H9 (cell line): ENCODE data around the gene HCN4. TPM values are rescaled to one million over a fixed set of nuclear protein-coding genes. Genes with fewer than 3 reads are reported as not detected.

Source experiments
- DNase-seq: peaks from one replicate; pipeline ENCODE4 v3.0.0-alpha.2; 2017
- H2AFZ ChIP-seq: one replicate; pipeline ENCODE4 v1.6.1; 2013; ENCODE audit warnings: mild to moderate bottlenecking, low read length, control low read depth, moderate library complexity
- H2AK5ac ChIP-seq: 2 replicates; pipeline ENCODE4 v1.6.1; 2013; ENCODE audit warnings: low read length, control low read depth, mixed read lengths; ENCODE audit not compliant: insufficient read length
- H2BK120ac ChIP-seq: one replicate; pipeline ENCODE4 v1.6.1; 2013; ENCODE audit warnings: low read depth, mild to moderate bottlenecking, low read length, control low read depth, inconsistent platforms; ENCODE audit not compliant: poor library complexity, severe bottlenecking
- H2BK12ac ChIP-seq: 2 replicates; pipeline ENCODE4 v1.6.1; 2013; ENCODE audit warnings: low read length, control low read depth, mixed read lengths, low read depth; ENCODE audit not compliant: insufficient read length
- H2BK15ac ChIP-seq: 2 replicates; pipeline ENCODE4 v1.6.1; 2013; ENCODE audit warnings: low read depth, low read length, control low read depth
- H2BK20ac ChIP-seq: one replicate; pipeline ENCODE4 v1.6.1; 2013; ENCODE audit warnings: low read depth, mild to moderate bottlenecking, low read length, control low read depth, inconsistent platforms; ENCODE audit not compliant: poor library complexity, severe bottlenecking
- H2BK5ac ChIP-seq: 2 replicates; pipeline ENCODE4 v1.6.1; 2013; ENCODE audit warnings: low read length, control low read depth, mixed read lengths; ENCODE audit not compliant: insufficient read length
- H3K14ac ChIP-seq: 2 replicates; pipeline ENCODE4 v1.6.1; 2013; ENCODE audit warnings: low read length, control low read depth; ENCODE audit not compliant: insufficient read depth
- H3K18ac ChIP-seq: 2 replicates; pipeline ENCODE4 v1.6.1; 2013; ENCODE audit warnings: low read depth, mild to moderate bottlenecking, mixed read lengths, low read length, control low read depth; ENCODE audit not compliant: insufficient read length
- H3K23ac ChIP-seq: 2 replicates; pipeline ENCODE4 v1.6.1; 2013; ENCODE audit warnings: low read length, control low read depth, mixed read lengths, low read depth; ENCODE audit not compliant: insufficient read length
- H3K23me2 ChIP-seq: 2 replicates; pipeline ENCODE4 v1.6.1; 2013; ENCODE audit warnings: low read depth, mild to moderate bottlenecking, mixed read lengths, low read length, control low read depth; ENCODE audit not compliant: insufficient read length, poor library complexity, severe bottlenecking
- H3K27ac ChIP-seq: 2 replicates; pipeline ENCODE4 v1.5.1; 2013; ENCODE audit warnings: low read length, control low read depth, mixed read lengths, low read depth; ENCODE audit not compliant: insufficient read length
- H3K27me3 ChIP-seq: 2 replicates; pipeline ENCODE4 v1.6.1; 2013; ENCODE audit warnings: low read length, control low read depth, inconsistent platforms; ENCODE audit not compliant: insufficient read depth
- H3K4ac ChIP-seq: 2 replicates; pipeline ENCODE4 v1.6.1; 2013; ENCODE audit warnings: low read depth, mild to moderate bottlenecking, control low read depth, inconsistent platforms, low read length, moderate library complexity
- H3K4me1 ChIP-seq: 2 replicates; pipeline ENCODE4 v1.6.1; 2013; ENCODE audit warnings: low read length, control low read depth, inconsistent platforms; ENCODE audit not compliant: insufficient read depth
- H3K4me2 ChIP-seq: 2 replicates; pipeline ENCODE4 v1.6.1; 2013; ENCODE audit warnings: low read length, control low read depth, mixed read lengths; ENCODE audit not compliant: insufficient read length, insufficient read depth
- H3K56ac ChIP-seq: 2 replicates; pipeline ENCODE4 v1.6.1; 2013; ENCODE audit warnings: low read depth, mild to moderate bottlenecking, mixed read lengths, low read length, control low read depth; ENCODE audit not compliant: insufficient read length
- H3K79me1 ChIP-seq: 2 replicates; pipeline ENCODE4 v1.6.1; 2013; ENCODE audit warnings: low read depth, mild to moderate bottlenecking, moderate library complexity, low read length, control low read depth, inconsistent platforms; ENCODE audit not compliant: insufficient read depth, poor library complexity, severe bottlenecking
- H3K79me2 ChIP-seq: 2 replicates; pipeline ENCODE4 v1.6.1; 2013; ENCODE audit warnings: low read length, control low read depth, inconsistent platforms; ENCODE audit not compliant: insufficient read depth
- H3K9ac ChIP-seq: 2 replicates; pipeline ENCODE4 v1.6.1; 2013; ENCODE audit warnings: low read length, control low read depth, mixed read lengths; ENCODE audit not compliant: insufficient read length; ENCODE audit errors: extremely low read depth
- H3K9me3 ChIP-seq: one replicate; pipeline ENCODE4 v1.6.1; 2013; ENCODE audit warnings: low read depth, low read length, inconsistent platforms; ENCODE audit not compliant: control insufficient read depth
- H3T11ph ChIP-seq: one replicate; pipeline ENCODE4 v1.6.1; 2013; ENCODE audit warnings: mild to moderate bottlenecking, low read length, control low read depth, inconsistent platforms
- H4K20me1 ChIP-seq: one replicate; pipeline ENCODE4 v1.6.1; 2013; ENCODE audit not compliant: control insufficient read depth, insufficient read length, insufficient read depth
- H4K5ac ChIP-seq: 2 replicates; pipeline ENCODE4 v1.6.1; 2013; ENCODE audit warnings: low read depth, mild to moderate bottlenecking, mixed read lengths, low read length, control low read depth; ENCODE audit not compliant: insufficient read length
- H4K8ac ChIP-seq: replicated peaks from 2 replicates; pipeline ENCODE4 v1.6.1; 2013; ENCODE audit warnings: low read length, control low read depth, mixed read lengths, low read depth; ENCODE audit not compliant: insufficient read length
- H4K91ac ChIP-seq: 2 replicates; pipeline ENCODE4 v1.6.1; 2013; ENCODE audit warnings: low read depth, mild to moderate bottlenecking, moderate library complexity, mixed read lengths, low read length, control low read depth; ENCODE audit not compliant: insufficient read length
- H3K27ac Mint-ChIP-seq, 3 experiments: 2 replicates in 2 of 3; 3 replicates in 1 of 3; pipeline ENCODE4 v1.8.0; 2020 to 2021; ENCODE audit warnings: mixed read lengths in 3 of 3, mild to moderate bottlenecking in 1 of 3, moderate library complexity in 1 of 3
- H3K27me3 Mint-ChIP-seq: 2 replicates; pipeline ENCODE4 v1.8.0; 2021; ENCODE audit warnings: low read depth, mild to moderate bottlenecking, moderate library complexity, mixed read lengths
- H3K36me3 Mint-ChIP-seq, 3 experiments: 2 replicates in 2 of 3; 3 replicates in 1 of 3; pipeline ENCODE4 v1.8.0; 2020 to 2021; ENCODE audit warnings: low read depth in 3 of 3, mixed read lengths in 3 of 3; ENCODE audit not compliant: insufficient read depth in 1 of 3
- H3K4me1 Mint-ChIP-seq, 2 experiments: 2 replicates each; pipeline ENCODE4 v1.8.0; 2020; ENCODE audit warnings: mixed read lengths in 2 of 2
- H3K4me3 Mint-ChIP-seq, 2 experiments: 2 replicates in 1 of 2; 3 replicates in 1 of 2; pipeline ENCODE4 v1.8.0; 2020 to 2021; ENCODE audit warnings: mild to moderate bottlenecking in 2 of 2, mixed read lengths in 2 of 2, moderate library complexity in 1 of 2
- H3K9me3 Mint-ChIP-seq, 2 experiments: 2 replicates in 1 of 2; 3 replicates in 1 of 2; pipeline ENCODE4 v1.8.0; 2020; ENCODE audit warnings: mild to moderate bottlenecking in 2 of 2, mixed read lengths in 2 of 2, moderate library complexity in 1 of 2
- total RNA-seq: library from RNA; stranded (reverse); gene quantifications from 2 replicates; pipeline ENCODE4 v1.2.1, GENCODE V29; 2021
- TF ChIP-seq, protein P1 (sequence below): fragments of 200-600 bp; sonication (generic); conservative IDR thresholded peaks from 3 replicates; pipeline ENCODE4 v1.8.0; 2021; ENCODE audit warnings: antibody characterized with exemption, mild to moderate bottlenecking

The HCN4 gene
- total RNA-seq, 1 experiment from 2014 or later: 10.5 TPM

DNA sequence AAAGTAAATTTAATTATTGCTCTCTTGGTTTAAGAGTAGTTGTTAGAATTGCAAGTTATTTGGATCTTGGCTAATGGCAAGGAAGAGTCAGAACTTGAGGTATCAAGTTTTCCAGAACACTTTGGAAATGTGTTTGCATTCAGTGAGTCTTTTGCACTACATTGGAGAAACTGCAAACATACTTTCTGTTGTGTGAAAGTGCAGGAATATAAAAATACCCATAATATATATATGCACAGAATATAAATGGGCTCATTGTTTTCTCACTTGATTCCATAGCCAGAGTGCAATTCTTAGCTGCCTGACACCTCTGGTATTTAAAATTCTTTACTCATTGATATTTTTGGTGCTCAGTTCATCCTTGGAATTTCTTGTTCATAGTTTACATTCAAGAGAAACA is 92.9 kb downstream of the HCN4 start:
- no peak overlapping the region for H2BK120ac ChIP-seq
- no peak overlapping the region for H2AFZ ChIP-seq
- H3K4me1 ChIP-seq: 0 out of 2 replicates have a peak, but pooled peaks cover 2% of the 10 kb centered on the region
- TF ChIP-seq, protein P1, sequence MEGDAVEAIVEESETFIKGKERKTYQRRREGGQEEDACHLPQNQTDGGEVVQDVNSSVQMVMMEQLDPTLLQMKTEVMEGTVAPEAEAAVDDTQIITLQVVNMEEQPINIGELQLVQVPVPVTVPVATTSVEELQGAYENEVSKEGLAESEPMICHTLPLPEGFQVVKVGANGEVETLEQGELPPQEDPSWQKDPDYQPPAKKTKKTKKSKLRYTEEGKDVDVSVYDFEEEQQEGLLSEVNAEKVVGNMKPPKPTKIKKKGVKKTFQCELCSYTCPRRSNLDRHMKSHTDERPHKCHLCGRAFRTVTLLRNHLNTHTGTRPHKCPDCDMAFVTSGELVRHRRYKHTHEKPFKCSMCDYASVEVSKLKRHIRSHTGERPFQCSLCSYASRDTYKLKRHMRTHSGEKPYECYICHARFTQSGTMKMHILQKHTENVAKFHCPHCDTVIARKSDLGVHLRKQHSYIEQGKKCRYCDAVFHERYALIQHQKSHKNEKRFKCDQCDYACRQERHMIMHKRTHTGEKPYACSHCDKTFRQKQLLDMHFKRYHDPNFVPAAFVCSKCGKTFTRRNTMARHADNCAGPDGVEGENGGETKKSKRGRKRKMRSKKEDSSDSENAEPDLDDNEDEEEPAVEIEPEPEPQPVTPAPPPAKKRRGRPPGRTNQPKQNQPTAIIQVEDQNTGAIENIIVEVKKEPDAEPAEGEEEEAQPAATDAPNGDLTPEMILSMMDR: no peak
- H2AK5ac ChIP-seq: no peak overlapping the region
- H2BK20ac ChIP-seq: no peak overlapping the region
- no peaks in the 10 kb centered on the region for H3K23me2 ChIP-seq
- no peak overlapping the region for H3K27ac ChIP-seq
- no peak overlapping the region for H3K27ac Mint-ChIP-seq
- H3K9me3 ChIP-seq: no peaks in the 10 kb centered on the region
- no peak overlapping the region for H4K8ac ChIP-seq
- H3K79me2 ChIP-seq: no peaks in the 10 kb centered on the region
- no peaks in the 10 kb centered on the region for H3K9me3 Mint-ChIP-seq
- H3K27me3 ChIP-seq: no peaks in the 10 kb centered on the region
- H4K5ac ChIP-seq: no peak overlapping the region
- no peak overlapping the region for H3T11ph ChIP-seq
- H2BK5ac ChIP-seq: no peak overlapping the region
- no peak overlapping the region for H2BK12ac ChIP-seq
- H4K20me1 ChIP-seq: no peaks in the 10 kb centered on the region
- peaks cover 4 to 7% of the 10 kb centered on the region in 2 experiments for H3K4me1 Mint-ChIP-seq
- H3K4me2 ChIP-seq: no peak overlapping the region
- no peak overlapping the region for H2BK15ac ChIP-seq
- no peak overlapping the region for H3K4ac ChIP-seq
- no peak overlapping the region for H3K23ac ChIP-seq
- H3K4me3 Mint-ChIP-seq: no peak overlapping the region
- H4K91ac ChIP-seq: no peak overlapping the region
- no peak for DNase-seq
- H3K14ac ChIP-seq: no peak overlapping the region
- no peaks in the 10 kb centered on the region for H3K79me1 ChIP-seq
- no peak overlapping the region for H3K18ac ChIP-seq
- no peak overlapping the region for H3K9ac ChIP-seq
- H3K36me3 Mint-ChIP-seq: peaks cover 0 to 26% (median 15%) of the 10 kb centered on the region in 3 experiments; a peak in 6 of 7 replicates
- no peak overlapping the region for H3K56ac ChIP-seq
- H3K27me3 Mint-ChIP-seq: no peaks in the 10 kb centered on the region
